HG03196 (cell line): ENCODE results near the gene FOXF2.

Experiments used
- ATAC-seq: cut with Tn5 transposase; IDR thresholded peaks from one replicate; pipeline ENCODE4 v1.9.1; 2021; ENCODE audit not compliant: unreplicated experiment

FOXF2 gene

DNA sequence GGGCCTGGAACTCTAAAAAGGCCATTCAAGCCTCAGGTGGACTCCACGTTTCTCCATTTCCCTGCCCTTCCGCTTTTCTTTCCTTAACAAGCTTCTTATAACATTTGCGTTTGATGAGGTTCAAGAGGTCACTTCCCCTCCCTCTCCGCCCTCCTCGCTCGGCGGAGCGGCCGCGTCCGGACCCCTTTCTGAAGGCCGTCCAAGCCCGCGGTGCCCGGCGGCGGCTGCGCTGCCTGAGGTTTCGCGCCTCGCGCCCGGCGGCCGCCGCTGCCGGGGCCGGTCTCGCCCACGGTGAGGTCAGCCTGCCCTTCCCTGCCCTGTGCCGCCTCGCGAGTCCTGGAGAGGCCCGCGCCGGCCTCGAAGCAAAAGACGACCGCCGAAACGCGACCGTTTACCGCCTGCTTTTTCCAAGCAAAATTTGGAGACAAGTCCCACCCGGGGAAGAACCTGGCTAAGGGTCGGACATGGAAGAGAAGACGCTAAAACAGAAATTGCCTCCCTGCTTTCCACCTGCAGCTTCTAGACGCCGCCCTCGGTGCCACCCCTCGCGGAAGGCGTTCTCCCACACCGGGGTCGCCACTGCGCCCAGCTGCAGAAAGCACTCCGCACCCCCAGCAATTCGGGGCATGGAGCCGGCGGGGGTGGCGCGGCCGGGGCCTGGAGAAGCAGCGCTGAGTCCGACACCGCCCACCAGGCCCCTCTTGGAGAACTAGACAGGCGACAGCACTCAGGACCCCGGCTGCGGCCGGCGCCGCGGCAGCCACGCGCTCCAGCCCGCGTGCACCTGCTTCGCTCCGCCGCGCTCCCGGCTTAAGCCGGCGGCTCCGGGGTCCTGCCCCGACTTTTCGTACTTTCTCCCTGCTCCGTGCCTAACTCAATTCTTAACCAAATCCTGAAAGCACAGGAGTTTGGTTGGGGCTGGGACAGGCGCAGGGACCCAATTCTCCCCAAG lies 11.0 kb upstream of the FOXF2 start:
- no peak for ATAC-seq

DNA sequence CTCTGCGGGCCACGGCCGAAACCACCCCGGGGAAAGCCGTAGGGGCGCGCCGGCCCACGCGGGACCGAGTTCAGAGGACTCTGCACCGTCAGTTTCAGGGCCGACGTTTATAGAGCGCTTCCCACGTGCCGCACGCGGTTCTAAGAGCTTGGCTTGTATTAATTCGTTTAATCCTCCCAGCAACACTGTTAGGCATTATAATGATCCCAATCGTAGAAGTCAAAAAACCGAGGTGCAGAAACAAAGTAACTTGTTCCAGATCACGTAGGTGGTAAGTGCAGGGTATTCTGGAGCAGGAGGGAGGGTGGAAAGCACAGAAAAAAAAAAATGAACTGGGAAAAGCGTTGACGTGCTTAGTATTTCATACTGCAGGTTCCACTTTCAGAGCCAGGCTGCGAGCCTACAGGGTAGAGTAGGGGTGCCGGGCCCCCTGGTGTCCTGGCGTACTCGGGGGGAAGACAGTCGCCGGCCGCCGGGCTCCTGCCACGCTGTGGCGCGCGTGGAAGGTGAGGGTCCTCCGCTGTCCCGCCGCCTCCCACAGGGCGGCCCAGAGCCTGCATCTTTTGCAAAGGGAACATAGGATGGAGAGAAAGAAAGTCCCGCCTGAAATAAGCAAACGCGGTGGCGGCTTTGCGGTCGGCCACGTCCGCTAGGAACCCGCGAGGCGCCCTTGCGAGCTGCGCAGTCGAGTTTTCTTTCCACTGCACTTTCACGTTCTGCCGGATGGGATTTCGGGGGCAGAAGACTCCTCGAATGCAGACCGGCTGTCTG lies 10.2 kb upstream of the FOXF2 start:
- no peak for ATAC-seq

DNA sequence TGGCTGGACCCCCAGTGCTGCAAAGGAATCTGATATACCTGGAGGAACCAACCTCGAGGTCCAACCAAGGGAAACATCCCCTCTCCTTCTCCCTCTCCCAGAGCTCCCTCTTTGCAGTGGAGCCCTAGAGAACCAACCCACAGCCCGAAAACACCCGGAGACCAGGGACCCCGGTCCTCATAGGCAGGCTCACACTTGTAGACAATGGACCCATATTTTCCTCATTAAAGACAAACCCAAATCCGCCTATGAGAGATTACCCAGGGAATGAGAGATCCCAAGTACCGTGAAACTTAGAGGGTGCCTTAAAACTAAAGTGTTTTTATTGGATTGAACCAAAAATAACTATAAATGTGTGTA lies 9.6 kb upstream of the FOXF2 start:
- no peak for ATAC-seq

DNA sequence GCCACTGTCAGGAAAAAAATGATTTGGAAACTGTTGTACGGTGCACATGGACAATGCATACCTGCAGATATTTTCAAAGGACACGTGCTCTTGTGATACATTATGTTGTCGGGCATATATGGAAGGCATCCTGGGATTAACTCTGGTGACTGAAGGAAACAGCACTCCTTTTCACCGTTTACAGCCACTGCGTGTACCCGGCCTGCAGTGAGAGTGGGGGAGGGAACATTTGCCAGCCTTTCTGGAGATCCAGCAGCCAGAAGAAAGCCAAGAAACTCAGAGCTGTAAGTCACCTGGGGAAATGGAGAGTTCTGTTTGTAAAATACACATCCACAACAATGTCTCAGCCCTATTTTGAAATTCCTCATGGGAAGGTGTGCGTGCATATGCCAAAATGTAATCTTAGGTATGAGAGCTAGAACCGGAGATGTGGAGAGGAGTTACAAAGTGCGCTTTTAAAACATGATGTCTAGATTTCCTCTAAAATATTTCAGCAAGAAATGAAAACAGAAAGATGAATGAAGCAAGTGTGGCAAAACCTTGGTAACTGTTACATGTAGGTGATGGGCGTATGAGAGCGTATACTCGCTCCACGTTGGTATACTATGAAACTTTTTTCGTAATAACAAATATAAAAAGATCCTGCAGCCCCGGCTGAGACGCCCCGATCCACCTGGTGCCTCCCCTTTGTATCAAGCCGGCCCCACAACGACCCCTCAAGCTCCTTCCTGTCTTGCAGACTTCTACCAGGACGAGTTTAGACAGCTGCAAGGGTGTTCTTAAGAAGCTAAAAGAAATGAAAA lies 8.6 kb upstream of the FOXF2 start:
- ATAC-seq = no peak

DNA sequence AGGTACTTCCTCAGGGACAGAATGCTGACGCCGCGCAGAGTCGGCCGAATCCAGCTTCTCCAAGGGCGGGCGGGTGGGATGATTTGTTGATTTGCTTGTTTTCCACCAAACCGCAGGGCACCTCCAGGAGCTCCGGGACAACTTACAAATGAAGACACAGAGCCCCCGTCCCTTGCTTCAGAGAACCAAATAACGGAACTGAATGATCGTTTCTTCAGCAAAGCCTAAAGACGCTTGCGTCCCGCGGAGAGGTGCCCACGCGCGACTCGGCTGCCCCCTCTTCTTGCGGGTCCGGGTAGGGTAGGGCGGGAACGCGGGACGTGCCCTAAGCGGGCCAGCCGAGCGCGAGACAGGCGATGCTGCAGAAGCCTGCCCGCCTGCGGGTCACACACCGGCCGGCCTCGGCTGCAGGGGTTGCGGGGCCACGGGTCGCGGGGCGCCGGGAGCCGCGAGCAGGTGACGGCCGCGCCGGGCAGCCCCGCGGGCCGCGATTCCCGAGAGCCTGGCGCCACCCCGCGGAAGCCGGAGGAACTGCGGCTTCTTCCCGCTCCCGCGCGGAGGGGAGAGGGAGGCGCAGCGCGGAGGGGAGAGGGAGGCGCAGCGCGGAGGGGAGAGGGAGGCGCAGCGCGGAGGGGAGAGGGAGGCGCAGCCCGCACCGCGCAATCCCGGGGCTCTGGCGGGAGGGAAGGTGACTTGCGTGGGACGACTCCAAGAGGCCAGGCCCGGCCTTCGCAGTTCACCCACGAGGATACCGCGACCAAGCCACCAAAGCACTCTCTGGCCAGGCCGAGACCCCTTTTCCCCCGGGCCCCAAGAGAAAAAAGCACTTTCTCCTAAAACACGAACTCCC lies 7.7 kb upstream of the FOXF2 start:
- ATAC-seq = no peak

DNA sequence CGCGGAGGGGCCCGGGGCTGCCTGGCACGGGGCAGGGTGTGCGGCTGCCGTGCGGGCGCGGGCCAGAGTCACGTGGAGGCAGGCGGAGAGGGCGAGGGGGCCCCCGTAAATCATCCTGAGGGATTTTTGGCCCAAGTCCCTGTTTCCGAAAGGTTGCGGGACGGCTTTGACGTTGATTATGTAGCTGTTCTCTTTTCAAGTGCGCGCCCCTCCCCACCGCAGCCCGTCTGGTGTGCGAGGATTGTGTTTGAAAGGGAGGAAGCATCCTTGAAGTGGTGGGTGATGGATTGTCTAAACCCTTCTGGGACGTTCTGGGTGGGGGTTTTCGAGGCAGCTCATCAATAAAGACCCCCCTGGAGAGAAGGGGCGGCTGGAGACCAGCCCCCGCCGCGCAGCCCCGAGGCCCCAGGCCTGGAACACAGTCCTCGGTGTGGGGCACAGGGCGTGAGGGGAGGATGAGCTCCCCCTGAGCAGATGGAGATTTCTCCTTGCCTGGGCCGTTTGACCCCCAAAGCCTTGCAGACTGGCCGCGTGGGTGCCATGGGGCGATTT lies 7.0 kb upstream of the FOXF2 start:
- no peak for ATAC-seq

DNA sequence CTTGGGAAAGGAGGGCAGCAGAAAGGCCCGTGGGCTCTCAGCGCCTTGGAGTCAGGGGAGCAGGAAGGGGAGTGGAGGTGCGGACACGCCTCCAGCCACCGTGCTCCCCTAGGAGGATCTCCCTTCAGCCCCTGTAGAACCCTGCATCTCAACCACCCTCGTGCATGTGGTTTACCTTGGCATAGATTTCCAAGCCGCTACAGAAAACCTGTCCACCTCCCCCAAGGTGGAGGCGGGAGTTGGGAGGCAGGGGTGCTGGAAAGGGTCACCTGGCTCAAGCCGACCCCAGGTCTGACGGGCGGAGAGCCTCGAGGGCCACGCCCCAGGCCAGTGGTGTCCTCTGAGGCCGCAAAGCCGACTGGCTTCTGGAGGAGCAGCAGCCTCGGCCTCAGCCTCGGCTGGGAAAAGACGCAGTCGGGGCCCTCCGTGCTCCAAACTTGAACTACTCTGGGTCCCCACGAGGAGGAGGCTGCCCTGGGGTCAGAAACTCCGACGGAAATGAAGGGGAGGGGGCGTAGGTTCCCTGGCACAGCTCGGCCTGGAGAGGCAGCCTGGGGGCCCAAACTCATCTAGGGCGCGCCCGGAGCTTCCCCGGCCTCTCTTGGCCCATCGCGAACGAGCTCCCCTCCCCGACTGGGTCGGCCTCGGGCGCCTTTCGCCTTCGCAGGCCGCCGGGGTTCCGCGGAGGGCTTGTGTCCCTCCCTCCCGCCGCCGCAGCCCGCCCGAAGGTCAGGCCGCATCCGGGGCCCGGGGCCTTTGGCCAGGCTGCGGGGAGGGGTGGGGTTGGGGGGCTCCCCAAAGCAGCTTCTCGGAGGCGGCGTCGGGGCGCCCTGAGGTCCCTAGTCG lies 6.3 kb upstream of the FOXF2 start:
- no peak for ATAC-seq

DNA sequence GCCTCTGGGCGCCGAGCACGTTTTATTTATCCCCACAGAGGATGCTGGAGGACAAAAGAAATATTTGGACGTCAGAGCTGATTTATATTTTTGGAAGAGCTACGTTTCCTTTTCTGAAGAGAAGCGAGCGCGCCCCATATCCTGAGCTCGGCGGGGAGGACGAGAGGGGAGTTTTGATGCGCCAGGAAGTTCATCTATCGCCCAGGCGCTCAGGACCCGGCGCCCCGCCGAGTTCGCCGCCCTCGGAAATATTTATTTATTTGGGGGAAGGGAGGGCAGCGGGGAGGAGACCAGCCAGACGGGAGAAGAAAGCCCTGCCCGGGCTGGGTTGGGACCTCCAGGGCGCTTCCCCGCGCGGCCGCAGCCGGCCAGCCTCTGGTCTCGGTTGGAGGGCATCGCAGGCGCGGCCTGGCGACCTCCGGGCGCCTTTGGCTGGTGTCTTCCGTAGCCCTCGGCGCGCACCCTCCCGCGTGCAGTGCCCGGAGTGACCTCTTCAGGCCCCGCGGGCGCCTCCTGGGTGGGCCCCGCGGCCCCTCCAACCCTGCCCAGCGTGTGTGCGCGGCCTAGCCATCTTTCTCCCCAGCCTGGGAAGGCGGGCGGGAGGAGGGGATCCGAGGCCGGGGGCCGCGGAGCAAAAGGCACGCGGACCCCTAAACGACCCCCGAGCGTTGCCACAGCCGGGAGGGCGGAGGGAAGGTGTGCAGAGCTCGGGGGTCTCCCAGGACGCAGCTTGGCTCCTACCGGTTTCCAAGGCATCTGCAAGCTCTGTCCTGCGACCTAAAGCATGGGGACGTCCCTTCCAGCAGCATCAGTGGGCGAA lies 5.4 kb upstream of the FOXF2 start:
- ATAC-seq = no peak

DNA sequence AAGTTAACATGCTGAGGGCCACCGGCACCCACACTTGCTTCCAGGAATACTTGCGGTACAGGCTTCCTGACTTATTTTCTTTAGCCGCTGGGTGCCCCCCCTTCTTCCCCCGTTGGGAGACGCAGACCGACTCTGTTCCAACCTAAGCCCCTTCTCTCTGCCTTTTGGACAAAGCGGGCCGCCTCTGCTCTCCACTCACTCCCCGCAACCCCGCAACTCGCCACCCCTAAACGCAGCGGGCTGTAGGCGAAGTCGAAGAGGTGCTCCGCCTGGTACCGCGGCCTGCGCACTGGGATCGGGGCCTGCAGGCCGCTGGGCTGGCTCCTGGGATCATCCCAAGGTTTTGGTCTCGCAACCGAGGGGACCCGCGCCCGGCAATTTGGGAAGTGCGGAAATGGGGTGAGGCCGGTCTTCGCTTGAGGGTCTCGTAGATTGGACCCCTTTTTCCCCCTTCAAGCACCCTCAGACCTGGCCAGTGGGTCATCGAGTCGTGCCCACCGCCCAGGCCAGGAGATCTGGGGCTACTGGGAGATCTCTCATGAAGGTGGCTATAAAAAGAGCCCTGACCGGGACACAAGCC lies 4.7 kb upstream of the FOXF2 start:
- no peak for ATAC-seq

DNA sequence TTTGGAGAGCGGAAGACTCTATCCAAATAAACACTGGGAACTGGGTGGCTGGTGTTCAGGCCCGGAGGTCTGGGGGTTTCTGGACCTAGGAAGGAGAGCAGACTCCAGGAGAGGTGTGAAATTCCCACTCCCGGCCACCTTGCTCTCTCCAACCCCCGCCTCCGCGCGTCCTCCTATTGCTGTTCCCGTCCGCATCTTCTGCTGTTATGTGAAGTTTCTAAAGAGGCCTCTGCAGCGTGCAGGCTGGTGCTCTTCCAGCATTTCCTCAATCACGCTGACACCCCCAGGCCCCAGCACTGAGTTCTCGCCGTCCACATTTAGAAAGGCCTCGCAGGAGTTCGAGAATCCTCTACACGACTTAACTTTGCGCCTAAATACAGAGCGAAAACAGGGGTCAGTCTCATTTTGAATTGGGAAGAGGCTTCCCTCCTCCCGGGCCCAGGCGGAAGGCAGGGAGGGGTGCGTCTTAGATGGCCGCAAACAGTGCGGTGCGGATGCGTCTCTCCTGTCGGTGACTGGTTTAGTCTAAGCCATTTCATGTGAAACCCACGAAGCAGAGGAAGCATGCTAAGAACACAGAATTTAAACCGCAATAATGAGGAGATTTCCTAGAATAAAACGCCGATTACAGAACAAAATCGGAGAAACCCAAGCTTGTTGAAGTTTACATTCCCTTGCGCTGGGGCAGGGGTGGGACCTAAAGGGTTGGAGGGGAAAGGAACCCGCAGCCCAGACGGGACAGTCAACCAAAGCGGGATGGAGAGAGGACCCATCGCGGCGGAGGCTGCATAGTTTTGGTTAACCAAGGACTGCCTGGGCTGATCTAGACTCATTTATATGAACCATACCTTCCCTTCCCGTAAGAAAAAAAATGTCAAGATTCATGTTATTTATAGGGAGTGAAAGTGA lies 4.0 kb upstream of the FOXF2 start:
- no peak for ATAC-seq

DNA sequence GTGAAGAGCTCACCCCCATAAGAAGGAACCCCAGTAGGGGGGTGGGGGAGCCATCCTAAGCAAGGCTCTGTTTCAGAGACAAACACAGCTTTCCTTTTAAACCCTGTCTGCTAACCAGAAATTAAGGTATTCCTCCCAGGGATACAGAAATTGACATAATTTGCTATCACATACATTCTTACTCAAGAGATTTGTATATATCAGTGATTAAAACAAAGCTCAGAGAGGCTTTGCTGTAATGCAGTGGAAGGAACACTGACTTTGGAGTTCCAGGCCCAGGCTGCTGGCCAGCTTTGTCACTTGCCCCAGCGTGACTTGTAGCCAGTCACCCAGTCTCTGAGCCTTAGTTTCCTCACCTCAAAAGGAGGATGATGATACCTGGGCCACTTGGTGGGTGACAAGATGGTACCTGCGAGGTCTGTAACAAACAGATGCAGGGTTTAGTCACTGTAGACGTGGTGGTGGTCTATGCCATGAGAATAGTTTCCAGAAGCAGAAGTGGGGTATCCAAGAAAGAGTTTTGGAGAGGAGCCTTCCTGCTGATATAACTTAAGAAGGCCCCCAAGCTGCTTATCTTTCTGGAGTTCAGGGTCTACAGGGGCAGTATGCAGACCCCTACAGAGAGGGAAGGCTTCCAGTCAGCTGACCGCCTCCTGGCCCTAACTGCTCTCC lies 3.2 kb upstream of the FOXF2 start:
- no peak for ATAC-seq

DNA sequence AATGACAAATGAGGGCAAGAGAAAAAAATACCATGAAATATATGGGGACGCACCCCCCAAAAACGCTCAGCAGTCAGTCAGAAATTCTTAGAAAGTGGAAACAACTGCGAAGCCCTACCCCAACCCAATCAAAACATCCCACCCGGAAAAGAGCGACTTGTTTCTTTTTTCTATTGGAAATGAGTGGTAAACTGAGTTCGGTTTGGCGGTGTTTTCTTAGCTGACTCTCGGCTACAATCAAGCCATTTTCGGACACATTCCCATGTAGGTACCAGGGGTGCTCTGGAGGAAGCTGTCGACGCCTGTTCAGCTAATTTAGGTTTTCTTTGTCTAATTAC lies 1.9 kb upstream of the FOXF2 start:
- no peak for ATAC-seq

DNA sequence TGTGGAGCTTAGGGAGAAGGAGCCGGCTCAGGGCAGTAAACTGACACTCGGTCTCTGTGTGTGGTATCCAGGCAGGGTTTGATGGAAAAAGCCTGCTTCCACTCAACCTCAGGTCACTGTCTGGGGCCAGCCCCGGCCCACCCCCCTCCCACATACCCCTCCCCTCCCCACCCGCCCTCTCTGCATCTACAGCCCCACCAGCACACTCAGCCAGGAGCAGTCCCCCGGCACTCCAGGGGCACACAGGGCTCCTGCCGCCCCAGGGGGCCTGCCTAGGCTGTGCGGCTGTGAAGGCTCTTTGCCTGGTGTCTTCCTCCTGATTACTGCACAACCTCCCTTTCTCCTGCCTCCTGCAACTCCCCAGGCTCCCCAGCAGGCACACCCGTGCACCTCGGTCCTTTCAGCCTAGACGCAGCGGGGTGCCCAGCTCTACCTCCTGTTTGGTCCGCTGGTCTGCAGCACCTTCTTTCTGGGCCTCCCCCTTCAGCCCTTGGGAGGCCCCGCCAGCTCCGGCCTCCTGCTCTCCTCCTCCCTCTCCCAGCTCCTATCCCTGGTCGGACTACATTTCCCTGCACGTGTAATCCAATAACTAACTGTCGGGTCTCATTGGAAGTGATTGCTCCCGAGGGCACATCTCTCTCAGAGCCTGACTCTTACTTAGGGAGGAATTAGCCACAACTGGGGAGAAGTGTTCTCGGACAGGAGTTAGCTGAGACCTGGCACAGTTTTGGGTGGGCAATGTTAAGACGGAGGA lies 1.3 kb upstream of the FOXF2 start:
- ATAC-seq = no peak

DNA sequence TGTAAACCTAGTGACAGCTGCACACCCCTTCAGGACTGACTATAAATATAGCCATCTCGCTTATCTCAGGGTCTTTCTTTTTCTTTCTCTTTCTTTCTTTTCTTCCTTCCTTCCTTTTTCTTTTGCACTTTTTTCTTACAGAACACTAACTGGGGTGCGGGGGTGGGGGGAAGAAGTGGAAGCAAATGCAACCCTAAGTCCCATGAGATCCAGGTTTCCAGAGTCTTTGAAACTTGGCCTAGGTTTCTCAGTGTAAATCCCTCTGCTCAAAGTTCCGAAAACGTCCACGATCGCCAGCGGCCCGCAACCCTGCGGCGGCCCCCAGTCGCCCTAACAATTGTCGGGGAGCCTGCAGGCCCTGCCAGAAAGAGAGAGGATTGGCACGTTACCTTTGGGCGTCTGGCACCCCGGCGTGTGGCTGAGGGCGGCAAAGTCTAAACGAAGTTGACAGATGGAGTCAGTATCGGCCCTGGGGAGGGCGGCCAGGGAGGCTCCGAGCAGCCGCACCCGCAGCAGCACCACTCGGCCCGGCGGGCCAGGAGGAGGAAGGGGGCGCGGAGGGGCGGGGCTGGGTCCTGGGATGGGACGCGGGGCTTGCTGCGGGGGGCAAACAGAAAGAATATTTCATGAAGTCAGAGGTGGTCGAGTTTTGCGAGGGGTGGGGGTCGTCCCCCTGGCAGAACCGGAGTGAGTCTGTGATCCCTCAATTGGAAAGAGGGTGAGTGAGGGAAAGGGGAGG lies 577 bp upstream of the FOXF2 start:
- ATAC-seq = no peak
